GM23248 (cell line): ENCODE results near the gene TCHH. TPM values are rescaled to one million over a fixed set of nuclear protein-coding genes. Genes with fewer than 3 reads are reported as not detected.
A peak's percentile ranks its signal among the peaks of the same experiment; 100 is the strongest.

Source experiments
- DNase-seq: peaks from one replicate; pipeline ENCODE4 v3.0.0-alpha.2; 2015
- H2AFZ ChIP-seq: fragments of 200-600 bp; sonication (generic); 2 replicates; pipeline ENCODE4 v1.6.1; 2016; ENCODE audit warnings: antibody characterized with exemption
- H3F3A ChIP-seq: fragments of 200-600 bp; sonication (generic); 2 replicates; pipeline ENCODE4 v1.6.1; 2016; ENCODE audit warnings: mild to moderate bottlenecking, antibody characterized with exemption, mixed run types; ENCODE audit not compliant: insufficient read depth
- H3K27ac ChIP-seq: fragments of 200-600 bp; sonication (generic); 2 replicates; pipeline ENCODE4 v1.5.1; 2016; ENCODE audit warnings: mild to moderate bottlenecking
- H3K27me3 ChIP-seq: fragments of 200-600 bp; sonication (generic); replicated peaks from 2 replicates; pipeline ENCODE4 v1.6.1; 2016; ENCODE audit warnings: mild to moderate bottlenecking; ENCODE audit not compliant: insufficient read depth
- H3K36me3 ChIP-seq: fragments of 200-600 bp; sonication (generic); 2 replicates; pipeline ENCODE4 v1.6.1; 2016; ENCODE audit warnings: low read depth, mild to moderate bottlenecking
- H3K4me1 ChIP-seq: fragments of 200-600 bp; sonication (generic); 2 replicates; pipeline ENCODE4 v1.6.1; 2016; ENCODE audit warnings: mild to moderate bottlenecking; ENCODE audit not compliant: insufficient read depth
- H3K4me2 ChIP-seq: fragments of 200-600 bp; sonication (generic); one replicate; pipeline ENCODE4 v1.6.1; 2016; ENCODE audit warnings: mild to moderate bottlenecking; ENCODE audit not compliant: unreplicated experiment
- H3K4me3 ChIP-seq: fragments of 200-600 bp; sonication (generic); 2 replicates; pipeline ENCODE4 v1.5.1; 2016; ENCODE audit warnings: mild to moderate bottlenecking
- H3K79me2 ChIP-seq: fragments of 200-600 bp; sonication (generic); 2 replicates; pipeline ENCODE4 v1.6.1; 2016; ENCODE audit warnings: mild to moderate bottlenecking; ENCODE audit not compliant: insufficient read depth
- H3K9ac ChIP-seq: fragments of 200-600 bp; sonication (generic); 2 replicates; pipeline ENCODE4 v1.6.1; 2016; ENCODE audit warnings: mild to moderate bottlenecking
- H3K9me2 ChIP-seq: fragments of 200-600 bp; sonication (generic); 2 replicates; pipeline ENCODE4 v1.6.1; 2016; ENCODE audit warnings: mixed run types, mild to moderate bottlenecking, moderate library complexity; ENCODE audit not compliant: insufficient read depth
- H3K9me3 ChIP-seq: fragments of 200-600 bp; sonication (generic); one replicate; pipeline ENCODE4 v1.6.1; 2017; ENCODE audit warnings: low read depth
- H4K20me1 ChIP-seq: fragments of 200-600 bp; sonication (generic); 2 replicates; pipeline ENCODE4 v1.6.0; 2016; ENCODE audit not compliant: insufficient read depth
- EZH2 ChIP-seq: fragments of 200-600 bp; sonication (generic); IDR thresholded peaks from 2 replicates; pipeline ENCODE4 v1.6.1; 2018; ENCODE audit warnings: antibody characterized with exemption, mild to moderate bottlenecking; ENCODE audit not compliant: insufficient read depth, poor library complexity, severe bottlenecking
- EZH2phosphoT487 ChIP-seq: fragments of 200-600 bp; sonication (generic); IDR thresholded peaks from 2 replicates; pipeline ENCODE4 v1.6.1; 2018; ENCODE audit warnings: antibody characterized with exemption, moderate library complexity, mild to moderate bottlenecking, low read depth; ENCODE audit not compliant: insufficient read depth
- WGBS, 2 experiments: methylation state at CpG; one replicate each; pipeline ENCODE4 v1.1.6; 2015 to 2017; ENCODE audit warnings: low lambda C conversion rate in 2 of 2, low coverage in 1 of 2; ENCODE audit errors: missing lambda C conversion rate in 2 of 2; 5-methylcytosine and 5-hydroxymethylcytosine counted together
- in situ Hi-C: fragments of 300-500 bp; cut with MboI; formaldehyde crosslinking; loops from 2 replicates; pipeline ENCODE4 v1.15.0; 2020
- polyA plus RNA-seq: library from polyadenylated mRNA; unstranded; fragments of >200 nt; fragmentation: Nextera tagmentation; extraction: Ambion mirVana; gene quantifications from 2 replicates; pipeline ENCODE4 v1.2.1, GENCODE V29; 2016
- total RNA-seq: library from RNA; depleted of rRNA; stranded (reverse); fragments of >200 nt; shearing (Covaris generic); gene quantifications from 2 replicates; pipeline ENCODE4 v1.2.3, GENCODE V29; 2014

Gene TCHH
- total and polyA plus RNA-seq, 2 experiments from 2014 or later, result 0.08 to 0.22 TPM

DNA sequence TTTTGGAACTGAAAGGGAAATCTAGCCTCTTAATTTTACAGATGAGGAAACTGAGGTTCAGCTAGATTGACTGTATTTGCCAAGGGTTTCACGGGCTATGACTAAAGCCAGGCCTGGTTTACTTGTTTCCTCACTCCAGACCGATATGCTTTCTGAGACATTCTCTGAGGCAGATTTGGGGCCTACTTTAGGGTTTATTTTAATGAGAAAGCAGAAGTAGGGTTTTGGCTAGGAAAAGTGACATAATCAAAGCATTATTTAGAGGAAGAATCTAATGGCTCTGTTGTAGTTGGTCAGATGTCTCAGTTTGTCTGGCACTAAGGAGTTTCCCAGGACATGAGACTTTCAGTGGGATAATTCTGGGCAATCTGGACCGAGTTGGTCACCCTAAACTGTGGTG is 45.3 kb upstream of the TCHH start:
- H3K9me3 ChIP-seq, result no peaks in the 10 kb centered on the region
- peaks cover 12% of the 10 kb centered on the region for H3K4me1 ChIP-seq
- H3F3A ChIP-seq, result peaks cover 6% of the 10 kb centered on the region
- in situ Hi-C loops, result no loop called here
- no peaks in the 10 kb centered on the region for H4K20me1 ChIP-seq
- no peak overlapping the region for H3K27ac ChIP-seq
- TF ChIP-seq EZH2phosphoT487, result no peak
- no peak for TF ChIP-seq EZH2
- H3K27me3 ChIP-seq, result peaks cover 9% of the 10 kb centered on the region; the same call in 1 of the 2 replicates
- 86 to 87% methylated on average over 3 of the region's 3 CpGs for WGBS, 2 experiments
- peak; percentile 14 for DNase-seq
- no peak overlapping the region for H3K9ac ChIP-seq
- H2AFZ ChIP-seq, result no peak overlapping the region
- no peaks in the 10 kb centered on the region for H3K9me2 ChIP-seq
- H3K4me3 ChIP-seq, result no peak overlapping the region
- H3K36me3 ChIP-seq, result no peaks in the 10 kb centered on the region
- H3K4me2 ChIP-seq, result no peak overlapping the region
- H3K79me2 ChIP-seq, result no peaks in the 10 kb centered on the region

GRCh38 chr1:152159144-152159543 is 43.9 kb upstream of the TCHH start, which contains the start of gene RPTN:
Gene RPTN (minus strand): TSS chr1:152159228. CDS start chr1:152157889, 1,339 bp downstream.
- Histone ChIP-seq H4K20me1 (no peaks in the 10 kb centered on the region), H3K4me1 (peaks cover 12% of the 10 kb centered on the region), H3F3A (peaks cover 6% of the 10 kb centered on the region), H3K79me2 (no peaks in the 10 kb centered on the region), H3K27me3 (peaks cover 6% of the 10 kb centered on the region; the same call in 1 of the 2 replicates), H3K4me2 (no peak within 1 kb of the TSS), H3K9me3 (no peaks in the 10 kb centered on the region), H3K4me3 (no peak within 1 kb of the TSS), H3K27ac (no peak within 1 kb of the TSS), H3K9me2 (no peaks in the 10 kb centered on the region), H3K9ac (no peak within 1 kb of the TSS), H2AFZ (no peak within 1 kb of the TSS), H3K36me3 (no peaks in the 10 kb centered on the region)
- in situ Hi-C loops, result no loop called here
- DNase-seq, result peak; percentile 39
- 72 to 80% methylated on average over 1 of the region's 1 CpG for WGBS, 2 experiments
- TF ChIP-seq EZH2, result no peak
- no peak for TF ChIP-seq EZH2phosphoT487

- Histone ChIP-seq H3K36me3 (no peaks in the 10 kb centered on the region), H3K27me3 (peaks cover 6% of the 10 kb centered on the region), H2AFZ (no peak overlapping the region), H3K79me2 (no peaks in the 10 kb centered on the region), H3F3A (no peaks in the 10 kb centered on the region), H3K27ac (no peak overlapping the region), H3K9me2 (no peaks in the 10 kb centered on the region), H3K9ac (no peak overlapping the region), H3K4me3 (no peak overlapping the region), H4K20me1 (no peaks in the 10 kb centered on the region), H3K4me1 (peaks cover 5% of the 10 kb centered on the region; the same call in 1 of the 2 replicates), H3K9me3 (no peaks in the 10 kb centered on the region), H3K4me2 (no peak overlapping the region)
- TF ChIP-seq EZH2phosphoT487 (no peak), EZH2 (no peak)
- WGBS, 2 experiments, result 54 to 59% methylated on average over 3 of the region's 3 CpGs
- in situ Hi-C loops, result no loop called here
- DNase-seq, result no peak
Measured at GRCh38 chr1:152153996-152154395, 38.8 kb upstream of the TCHH start.

- Histone ChIP-seq H3K4me2 (peak overlapping the region; percentile 3), H3K79me2 (no peaks in the 10 kb centered on the region), H3K4me1 (peaks cover 5% of the 10 kb centered on the region; the same call in 1 of the 2 replicates), H3K9ac (no peak overlapping the region), H3K9me2 (no peaks in the 10 kb centered on the region), H3K4me3 (no peak overlapping the region), H3K9me3 (no peaks in the 10 kb centered on the region), H3K27me3 (no peaks in the 10 kb centered on the region; the same call in 1 of the 2 replicates), H3K36me3 (no peaks in the 10 kb centered on the region), H2AFZ (no peak overlapping the region), H3K27ac (no peak overlapping the region), H4K20me1 (no peaks in the 10 kb centered on the region), H3F3A (no peaks in the 10 kb centered on the region)
- TF ChIP-seq EZH2phosphoT487, result no peak
- TF ChIP-seq EZH2, result no peak
- 52 to 70% methylated on average over 2 of the region's 2 CpGs for WGBS, 2 experiments
- in situ Hi-C loops, result no loop called here
- peak; percentile 55 for DNase-seq
Measured at GRCh38 chr1:152151646-152152045, 36.4 kb upstream of the TCHH start.

DNA sequence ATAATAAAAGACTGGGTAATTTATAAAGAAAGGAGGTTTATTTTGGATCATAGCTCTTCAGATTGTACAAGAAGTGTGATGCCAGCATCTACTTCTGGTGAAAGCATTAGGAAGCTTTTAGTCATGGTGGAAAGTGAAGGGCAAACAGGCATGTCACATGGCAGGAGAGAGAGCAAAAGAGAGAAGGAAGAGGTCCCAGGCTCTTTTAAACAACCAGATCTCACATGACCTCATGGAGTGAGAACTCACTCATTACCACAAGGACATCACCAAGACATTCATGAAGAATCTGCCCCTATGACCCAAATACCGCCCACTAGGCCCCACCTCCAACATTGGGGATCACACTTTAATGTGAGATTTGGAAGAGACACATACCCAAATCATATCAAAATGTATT is 33.7 kb upstream of the TCHH start:
- Histone ChIP-seq H3K36me3 (no peaks in the 10 kb centered on the region), H3K79me2 (no peaks in the 10 kb centered on the region), H3K4me1 (peaks cover 9% of the 10 kb centered on the region; the same call in 1 of the 2 replicates), H3K4me2 (no peak overlapping the region), H3K9ac (no peak overlapping the region), H3K9me3 (no peaks in the 10 kb centered on the region), H4K20me1 (no peaks in the 10 kb centered on the region), H3K27me3 (no peaks in the 10 kb centered on the region; the same call in 1 of the 2 replicates), H3F3A (no peaks in the 10 kb centered on the region), H3K4me3 (no peak overlapping the region), H3K27ac (no peak overlapping the region), H3K9me2 (no peaks in the 10 kb centered on the region), H2AFZ (no peak overlapping the region)
- TF ChIP-seq EZH2 (no peak), EZH2phosphoT487 (no peak)
- in situ Hi-C loops, result no loop called here
- 50 to 54% methylated on average over 1 of the region's 1 CpG for WGBS, 2 experiments
- peak; percentile 53 for DNase-seq
